ENCODE measurements around the gene TNS1. TPM values are rescaled to one million over a fixed set of nuclear protein-coding genes. Genes with fewer than 3 reads are reported as not detected.

The TNS1 gene
- total RNA-seq, 2 donors from 2014 or later: 3.3 to 4.2 TPM

DNA sequence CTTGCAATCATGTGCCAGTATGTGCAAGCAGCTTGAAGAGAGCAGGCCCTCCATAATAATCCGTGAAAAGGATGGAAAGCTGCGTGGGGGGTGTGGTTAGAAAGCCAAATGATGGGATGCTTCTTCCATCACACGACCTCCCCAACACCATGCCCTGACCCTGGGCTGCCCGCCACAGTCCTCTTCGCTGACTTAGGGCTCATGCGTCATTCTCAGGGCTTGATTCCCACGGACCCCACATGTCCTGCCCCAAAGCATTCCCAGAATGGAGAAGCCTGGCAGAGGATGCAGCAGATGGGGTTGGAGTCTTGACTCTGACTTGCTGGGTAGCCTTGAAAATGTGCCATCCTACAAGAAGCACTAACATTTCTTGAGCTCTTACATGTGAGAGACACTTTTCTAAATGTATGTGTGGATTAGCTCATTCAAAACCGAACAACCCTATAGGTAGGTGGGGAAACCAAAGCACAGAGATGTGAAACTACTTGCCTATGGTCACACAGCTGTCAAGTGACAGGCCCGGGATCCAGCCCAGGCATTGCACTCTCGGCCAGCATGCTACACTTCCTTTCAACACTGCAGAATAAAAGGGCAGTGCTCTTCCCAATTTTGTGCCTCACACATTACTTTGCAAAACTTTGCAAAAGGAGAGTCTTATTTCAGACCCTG lies 3.7 kb downstream of the TNS1 start:
- H3K9me3 Mint-ChIP-seq: no peaks in the 10 kb centered on the region
- H3K4me3 ChIP-seq (ENCODE audit: low read length): no peak overlapping the region
- no peak for DNase-seq
- no peak overlapping the region for H3K27ac ChIP-seq (ENCODE audit: low read depth, low read length)
- TF ChIP-seq, protein P1, sequence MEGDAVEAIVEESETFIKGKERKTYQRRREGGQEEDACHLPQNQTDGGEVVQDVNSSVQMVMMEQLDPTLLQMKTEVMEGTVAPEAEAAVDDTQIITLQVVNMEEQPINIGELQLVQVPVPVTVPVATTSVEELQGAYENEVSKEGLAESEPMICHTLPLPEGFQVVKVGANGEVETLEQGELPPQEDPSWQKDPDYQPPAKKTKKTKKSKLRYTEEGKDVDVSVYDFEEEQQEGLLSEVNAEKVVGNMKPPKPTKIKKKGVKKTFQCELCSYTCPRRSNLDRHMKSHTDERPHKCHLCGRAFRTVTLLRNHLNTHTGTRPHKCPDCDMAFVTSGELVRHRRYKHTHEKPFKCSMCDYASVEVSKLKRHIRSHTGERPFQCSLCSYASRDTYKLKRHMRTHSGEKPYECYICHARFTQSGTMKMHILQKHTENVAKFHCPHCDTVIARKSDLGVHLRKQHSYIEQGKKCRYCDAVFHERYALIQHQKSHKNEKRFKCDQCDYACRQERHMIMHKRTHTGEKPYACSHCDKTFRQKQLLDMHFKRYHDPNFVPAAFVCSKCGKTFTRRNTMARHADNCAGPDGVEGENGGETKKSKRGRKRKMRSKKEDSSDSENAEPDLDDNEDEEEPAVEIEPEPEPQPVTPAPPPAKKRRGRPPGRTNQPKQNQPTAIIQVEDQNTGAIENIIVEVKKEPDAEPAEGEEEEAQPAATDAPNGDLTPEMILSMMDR (conservative IDR thresholded peaks at IDR 0.05): no peak
- H3K36me3 ChIP-seq (ENCODE audit: control insufficient read depth, insufficient read depth, low read length): no peaks in the 10 kb centered on the region
- H3K27ac Mint-ChIP-seq: no peak overlapping the region
- no peaks in the 10 kb centered on the region for H3K27me3 ChIP-seq (ENCODE audit: control insufficient read depth, insufficient read depth, low read length, poor library complexity, severe bottlenecking)
- H3K4me1 Mint-ChIP-seq: peaks cover 9% of the 10 kb centered on the region
- peaks cover 3% of the 10 kb centered on the region for H3K27me3 Mint-ChIP-seq (ENCODE audit: insufficient read depth)
- no peak overlapping the region for H3K9ac ChIP-seq (ENCODE audit: extremely low read depth, low read length, poor library complexity, severe bottlenecking)
- WGBS, 2 experiments (ENCODE audit: insufficient coverage in 1 of 2, insufficient read length in 1 of 2): 89 to 93% methylated on average over 7 to 10 of the region's 10 CpGs
- no peaks in the 10 kb centered on the region for H3K9me3 ChIP-seq (ENCODE audit: control insufficient read depth, low read length)
- H3K4me1 ChIP-seq (ENCODE audit: control insufficient read depth, insufficient read depth, low read length): no peaks in the 10 kb centered on the region
- no peak overlapping the region for H3K4me3 Mint-ChIP-seq
- no peaks in the 10 kb centered on the region for H3K36me3 Mint-ChIP-seq (ENCODE audit: low read depth)

DNA sequence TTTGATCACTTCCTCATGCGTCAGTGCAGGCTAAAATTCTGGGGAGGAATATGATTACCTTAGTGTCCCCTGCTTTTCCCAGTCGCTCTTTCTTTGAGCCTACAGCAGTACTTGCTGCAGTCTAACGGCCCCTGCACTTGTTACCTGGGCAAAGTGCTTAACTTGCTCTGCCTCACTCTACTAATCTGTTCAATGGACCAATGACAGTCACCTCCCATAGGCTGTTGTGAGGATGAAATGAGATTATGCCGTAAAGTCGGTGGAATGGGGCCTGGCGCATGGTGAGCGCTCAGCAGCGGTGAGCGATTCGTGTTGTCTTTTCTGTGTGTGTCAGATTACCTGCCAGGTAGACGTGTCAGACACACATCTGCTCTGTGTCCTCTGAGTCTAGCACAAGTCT lies 5.3 kb downstream of the TNS1 start:
- Histone ChIP-seq H3K4me3 (ENCODE audit: low read length) (no peak overlapping the region), H3K36me3 (ENCODE audit: control insufficient read depth, insufficient read depth, low read length) (no peaks in the 10 kb centered on the region), H3K4me1 (ENCODE audit: control insufficient read depth, insufficient read depth, low read length) (no peaks in the 10 kb centered on the region), H3K9ac (ENCODE audit: extremely low read depth, low read length, poor library complexity, severe bottlenecking) (no peak overlapping the region), H3K27me3 (ENCODE audit: control insufficient read depth, insufficient read depth, low read length, poor library complexity, severe bottlenecking) (no peaks in the 10 kb centered on the region), H3K9me3 (ENCODE audit: control insufficient read depth, low read length) (no peaks in the 10 kb centered on the region), H3K27ac (ENCODE audit: low read depth, low read length) (no peak overlapping the region)
- TF ChIP-seq, protein P1 (conservative IDR thresholded peaks at IDR 0.05): no peak
- Mint-ChIP-seq H3K27me3 (ENCODE audit: insufficient read depth) (peaks cover 4% of the 10 kb centered on the region), H3K27ac (no peak overlapping the region), H3K4me1 (peaks cover 8% of the 10 kb centered on the region), H3K36me3 (ENCODE audit: low read depth) (no peaks in the 10 kb centered on the region), H3K9me3 (no peaks in the 10 kb centered on the region), H3K4me3 (no peak overlapping the region)
- WGBS, 2 experiments (ENCODE audit: insufficient coverage in 1 of 2, insufficient read length in 1 of 2): 92 to 95% methylated on average over 11 of the region's 11 CpGs
- no peak for DNase-seq

DNA sequence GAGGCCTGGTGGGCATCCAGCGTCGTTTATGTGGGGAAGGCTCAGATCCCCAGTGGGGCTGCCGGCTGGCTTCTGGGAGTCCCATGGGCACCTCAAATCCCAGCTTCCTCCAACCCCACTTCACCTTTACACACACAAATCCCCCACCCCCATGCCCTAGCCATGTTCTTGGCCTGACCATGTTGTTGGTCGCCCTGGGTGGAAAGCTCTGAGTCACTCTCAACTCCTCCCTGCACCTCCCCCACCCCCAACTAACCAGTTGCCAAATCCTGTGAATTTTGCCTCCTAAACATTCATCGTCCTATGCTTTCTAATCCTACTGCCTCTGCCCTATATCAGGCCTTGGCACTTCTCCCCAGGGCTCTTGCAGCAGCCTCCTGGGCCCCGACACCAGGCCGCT lies 6.4 kb downstream of the TNS1 start:
- Histone ChIP-seq H3K27me3 (ENCODE audit: control insufficient read depth, insufficient read depth, low read length, poor library complexity, severe bottlenecking) (no peaks in the 10 kb centered on the region), H3K9ac (ENCODE audit: extremely low read depth, low read length, poor library complexity, severe bottlenecking) (no peak overlapping the region), H3K4me1 (ENCODE audit: control insufficient read depth, insufficient read depth, low read length) (no peaks in the 10 kb centered on the region), H3K27ac (ENCODE audit: low read depth, low read length) (no peak overlapping the region), H3K9me3 (ENCODE audit: control insufficient read depth, low read length) (no peaks in the 10 kb centered on the region), H3K36me3 (ENCODE audit: control insufficient read depth, insufficient read depth, low read length) (no peaks in the 10 kb centered on the region), H3K4me3 (ENCODE audit: low read length) (no peak overlapping the region)
- Mint-ChIP-seq H3K9me3 (no peaks in the 10 kb centered on the region), H3K27ac (no peak overlapping the region), H3K4me1 (peaks cover 8% of the 10 kb centered on the region), H3K36me3 (ENCODE audit: low read depth) (no peaks in the 10 kb centered on the region), H3K4me3 (no peak overlapping the region), H3K27me3 (ENCODE audit: insufficient read depth) (peaks cover 5% of the 10 kb centered on the region)
- TF ChIP-seq, protein P1 (conservative IDR thresholded peaks at IDR 0.05): no peak
- WGBS, 2 experiments (ENCODE audit: insufficient coverage in 1 of 2, insufficient read length in 1 of 2): 86% methylated on average over 7 of the region's 7 CpGs; no CpG with 5 or more reads in 1 of the 2 experiments
- DNase-seq: no peak
